ENCODE results near the gene XPA.

DNA sequence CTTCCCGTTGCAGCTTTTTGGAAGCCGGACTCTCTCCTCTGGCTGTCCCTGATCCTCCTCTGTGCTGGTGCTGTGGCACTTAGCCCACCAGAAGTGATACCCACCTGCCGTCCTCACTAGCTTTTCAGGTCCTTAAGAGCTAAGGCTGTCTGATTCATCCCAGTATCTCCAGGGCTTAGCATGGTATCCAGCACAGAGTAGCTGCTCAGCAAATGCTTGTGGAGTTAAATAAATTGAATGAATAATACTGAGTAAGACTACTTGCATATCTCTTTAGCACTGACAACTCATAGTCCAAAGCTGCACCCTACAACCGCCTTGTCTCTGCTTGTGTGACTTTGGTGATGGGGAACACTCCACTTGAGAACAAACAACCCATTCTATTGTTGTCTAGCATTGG, 7.7 kb upstream of the XPA start:
- TF ChIP-seq POU6F1 (CRISPR knock-in tag; IDR thresholded peaks at IDR 0.05; ENCODE audit: borderline replicate concordance, low read depth) (no peak), PPARA (CRISPR knock-in tag; IDR thresholded peaks at IDR 0.05; ENCODE audit: borderline replicate concordance) (no peak), ZFP30 (CRISPR knock-in tag; IDR thresholded peaks at IDR 0.05) (no peak), SNAI2 (CRISPR knock-in tag; IDR thresholded peaks at IDR 0.05) (no peak), ISL1 (CRISPR knock-in tag; IDR thresholded peaks at IDR 0.05) (no peak), ZNF70 (CRISPR knock-in tag; IDR thresholded peaks at IDR 0.05) (no peak), ARNTL (CRISPR knock-in tag; IDR thresholded peaks at IDR 0.05; ENCODE audit: borderline replicate concordance, low read depth) (no peak), TCF4 (CRISPR knock-in tag; IDR thresholded peaks at IDR 0.05; ENCODE audit: borderline replicate concordance) (no peak), ZC3H10 (CRISPR knock-in tag; IDR thresholded peaks at IDR 0.05) (no peak), TSHZ2 (CRISPR knock-in tag; IDR thresholded peaks at IDR 0.05) (no peak), RARB (CRISPR knock-in tag; IDR thresholded peaks at IDR 0.05) (no peak)
- TF ChIP-seq, protein P1, sequence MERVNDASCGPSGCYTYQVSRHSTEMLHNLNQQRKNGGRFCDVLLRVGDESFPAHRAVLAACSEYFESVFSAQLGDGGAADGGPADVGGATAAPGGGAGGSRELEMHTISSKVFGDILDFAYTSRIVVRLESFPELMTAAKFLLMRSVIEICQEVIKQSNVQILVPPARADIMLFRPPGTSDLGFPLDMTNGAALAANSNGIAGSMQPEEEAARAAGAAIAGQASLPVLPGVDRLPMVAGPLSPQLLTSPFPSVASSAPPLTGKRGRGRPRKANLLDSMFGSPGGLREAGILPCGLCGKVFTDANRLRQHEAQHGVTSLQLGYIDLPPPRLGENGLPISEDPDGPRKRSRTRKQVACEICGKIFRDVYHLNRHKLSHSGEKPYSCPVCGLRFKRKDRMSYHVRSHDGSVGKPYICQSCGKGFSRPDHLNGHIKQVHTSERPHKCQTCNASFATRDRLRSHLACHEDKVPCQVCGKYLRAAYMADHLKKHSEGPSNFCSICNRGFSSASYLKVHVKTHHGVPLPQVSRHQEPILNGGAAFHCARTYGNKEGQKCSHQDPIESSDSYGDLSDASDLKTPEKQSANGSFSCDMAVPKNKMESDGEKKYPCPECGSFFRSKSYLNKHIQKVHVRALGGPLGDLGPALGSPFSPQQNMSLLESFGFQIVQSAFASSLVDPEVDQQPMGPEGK (CRISPR knock-in tag; IDR thresholded peaks at IDR 0.05; ENCODE audit: borderline replicate concordance): no peak
- TF ChIP-seq, protein P2, sequence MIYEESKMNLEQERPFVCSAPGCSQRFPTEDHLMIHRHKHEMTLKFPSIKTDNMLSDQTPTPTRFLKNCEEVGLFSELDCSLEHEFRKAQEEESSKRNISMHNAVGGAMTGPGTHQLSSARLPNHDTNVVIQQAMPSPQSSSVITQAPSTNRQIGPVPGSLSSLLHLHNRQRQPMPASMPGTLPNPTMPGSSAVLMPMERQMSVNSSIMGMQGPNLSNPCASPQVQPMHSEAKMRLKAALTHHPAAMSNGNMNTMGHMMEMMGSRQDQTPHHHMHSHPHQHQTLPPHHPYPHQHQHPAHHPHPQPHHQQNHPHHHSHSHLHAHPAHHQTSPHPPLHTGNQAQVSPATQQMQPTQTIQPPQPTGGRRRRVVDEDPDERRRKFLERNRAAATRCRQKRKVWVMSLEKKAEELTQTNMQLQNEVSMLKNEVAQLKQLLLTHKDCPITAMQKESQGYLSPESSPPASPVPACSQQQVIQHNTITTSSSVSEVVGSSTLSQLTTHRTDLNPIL (CRISPR knock-in tag; IDR thresholded peaks at IDR 0.05; ENCODE audit: low read depth): no peak
- TF ChIP-seq, protein P3, sequence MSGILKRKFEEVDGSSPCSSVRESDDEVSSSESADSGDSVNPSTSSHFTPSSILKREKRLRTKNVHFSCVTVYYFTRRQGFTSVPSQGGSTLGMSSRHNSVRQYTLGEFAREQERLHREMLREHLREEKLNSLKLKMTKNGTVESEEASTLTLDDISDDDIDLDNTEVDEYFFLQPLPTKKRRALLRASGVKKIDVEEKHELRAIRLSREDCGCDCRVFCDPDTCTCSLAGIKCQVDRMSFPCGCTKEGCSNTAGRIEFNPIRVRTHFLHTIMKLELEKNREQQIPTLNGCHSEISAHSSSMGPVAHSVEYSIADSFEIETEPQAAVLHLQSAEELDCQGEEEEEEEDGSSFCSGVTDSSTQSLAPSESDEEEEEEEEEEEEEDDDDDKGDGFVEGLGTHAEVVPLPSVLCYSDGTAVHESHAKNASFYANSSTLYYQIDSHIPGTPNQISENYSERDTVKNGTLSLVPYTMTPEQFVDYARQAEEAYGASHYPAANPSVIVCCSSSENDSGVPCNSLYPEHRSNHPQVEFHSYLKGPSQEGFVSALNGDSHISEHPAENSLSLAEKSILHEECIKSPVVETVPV (CRISPR knock-in tag; IDR thresholded peaks at IDR 0.05): no peak

All from SK-N-SH treated with all-trans-retinoic acid at 6 μM for 48 hours (cell line).